ENCODE measurements around the gene SNX6. TPM values are rescaled to one million over a fixed set of nuclear protein-coding genes. Genes with fewer than 3 reads are reported as not detected.
A peak's percentile ranks its signal among the peaks of the same experiment; 100 is the strongest.

The SNX6 gene
- total RNA-seq (10 to 100 TPM; 71.3 to 73.6 TPM), polyA plus RNA-seq (ENCODE audit: insufficient read length in 6 of 6) (100 to 1,000 TPM in 5 of 6 donors, 10 to 100 TPM in 1; 96.9 to 123 (median 111) TPM)
- long read RNA-seq, donor 1, transcript SNX6-201 (14 exons, 2,001 nt) = major isoform, 32 of 78 reads
- long read RNA-seq, donor 1, partial matches to known transcripts = 41 of 78 reads
- long read RNA-seq, donor 1, other reads (novel, unspliced or antisense) = 0 of 78 reads
- long read RNA-seq, donor 2, transcript SNX6-202 (13 exons, 3,398 nt) = minor isoform, 7 of 51 reads
- long read RNA-seq, donor 2, transcript SNX6-201 (14 exons, 2,001 nt) = major isoform, 19 of 51 reads
- long read RNA-seq, donor 2, partial matches to known transcripts = 24 of 51 reads
- long read RNA-seq, donor 2, other reads (novel, unspliced or antisense) = 0 of 51 reads
- long read RNA-seq, donor 3, transcript SNX6-201 (14 exons, 2,001 nt) = major isoform, 24 of 50 reads
- long read RNA-seq, donor 3, transcript SNX6-202 (13 exons, 3,398 nt) = minor isoform, 6 of 50 reads
- long read RNA-seq, donor 3, partial matches to known transcripts = 17 of 50 reads
- long read RNA-seq, donor 3, other reads (novel, unspliced or antisense) = 0 of 50 reads
- long read RNA-seq, donor 4, transcript SNX6-201 (14 exons, 2,001 nt) = major isoform, 6 of 52 reads
- long read RNA-seq, donor 4, partial matches to known transcripts = 39 of 52 reads
- long read RNA-seq, donor 4, other reads (novel, unspliced or antisense) = 6 of 52 reads
- long read RNA-seq, donor 5, transcript SNX6-202 (13 exons, 3,398 nt) = minor isoform, 14 of 89 reads
- long read RNA-seq, donor 5, transcript SNX6-201 (14 exons, 2,001 nt) = major isoform, 36 of 89 reads
- long read RNA-seq, donor 5, partial matches to known transcripts = 38 of 89 reads
- long read RNA-seq, donor 5, other reads (novel, unspliced or antisense) = 0 of 89 reads
- long read RNA-seq, donor 6, transcript SNX6-201 (14 exons, 2,001 nt) = major isoform, 33 of 59 reads
- long read RNA-seq, donor 6, transcript SNX6-202 (13 exons, 3,398 nt) = minor isoform, 12 of 59 reads
- long read RNA-seq, donor 6, partial matches to known transcripts = 8 of 59 reads
- long read RNA-seq, donor 6, other reads (novel, unspliced or antisense) = 5 of 59 reads
- long read RNA-seq, donor 7, transcript SNX6-201 (14 exons, 2,001 nt) = major isoform, 17 of 20 reads
- long read RNA-seq, donor 7, partial matches to known transcripts = 0 of 20 reads
- long read RNA-seq, donor 7, other reads (novel, unspliced or antisense) = 0 of 20 reads
- long read RNA-seq, donor 8, transcript SNX6-202 (13 exons, 3,398 nt) = minor isoform, 5 of 22 reads
- long read RNA-seq, donor 8, transcript SNX6-201 (14 exons, 2,001 nt) = major isoform, 16 of 22 reads
- long read RNA-seq, donor 8, partial matches to known transcripts = 0 of 22 reads
- long read RNA-seq, donor 8, other reads (novel, unspliced or antisense) = 0 of 22 reads
- long read RNA-seq, donor 9 = 0 reads
- long read RNA-seq, donor 10, partial matches to known transcripts = 16 of 21 reads
- long read RNA-seq, donor 10, other reads (novel, unspliced or antisense) = 3 of 21 reads
- long read RNA-seq, donor 11, transcript SNX6-201 (14 exons, 2,001 nt) = major isoform, 17 of 39 reads
- long read RNA-seq, donor 11, transcript SNX6-202 (13 exons, 3,398 nt) = minor isoform, 7 of 39 reads
- long read RNA-seq, donor 11, partial matches to known transcripts = 14 of 39 reads
- long read RNA-seq, donor 11, other reads (novel, unspliced or antisense) = 0 of 39 reads
- long read RNA-seq, donor 12, transcript SNX6-201 (14 exons, 2,001 nt) = major isoform, 17 of 27 reads
- long read RNA-seq, donor 12, transcript SNX6-202 (13 exons, 3,398 nt) = minor isoform, 10 of 27 reads
- long read RNA-seq, donor 12, partial matches to known transcripts = 0 of 27 reads
- long read RNA-seq, donor 12, other reads (novel, unspliced or antisense) = 0 of 27 reads

- intact Hi-C loops (cut with DNase I) = no loop called here
- DNase-seq = peak; percentile 68 to 96 (median 85)
- ATAC-seq = peak; percentile 99
- peaks cover 0 to 13% of the 10 kb centered on the region in 2 donors for H3K36me3 ChIP-seq
- no peaks in the 10 kb centered on the region for H3K9me3 ChIP-seq
- TF ChIP-seq CTCF (IDR thresholded peaks at IDR 0.05) = no peak
- peak within 1 kb of the TSS; percentile 90 to 93 for H3K27ac ChIP-seq
- H3K4me1 ChIP-seq = peaks cover 7 to 38% of the 10 kb centered on the region in 2 donors
- H3K4me3 ChIP-seq = peak within 1 kb of the TSS; percentile 74 to 98
- no peaks in the 10 kb centered on the region for H3K27me3 ChIP-seq
Observed at GRCh38 chr14:34629657-34630529, at the start of gene SNX6. Gene SNX6, minus strand, starts transcription at chr14:34630148. Its CDS starts 32 bp downstream, at chr14:34630116.

- no peak for TF ChIP-seq CTCF (IDR thresholded peaks at IDR 0.05)
- Histone ChIP-seq H3K9me3 (no peaks in the 10 kb centered on the region), H3K4me1 (no peaks in the 10 kb centered on the region), H3K27ac (no peak overlapping the region), H3K4me3 (no peak overlapping the region), H3K36me3 (no peaks in the 10 kb centered on the region), H3K27me3 (no peaks in the 10 kb centered on the region)
- DNase-seq (no peak), ATAC-seq (no peak)
- intact Hi-C loops (cut with DNase I) = no loop called here
Observed at GRCh38 chr14:34678735-34679134, 48.8 kb upstream of the SNX6 start.

- no peaks in the 10 kb centered on the region for H3K36me3 ChIP-seq
- DNase-seq (no peak), ATAC-seq (no peak)
- no peak for TF ChIP-seq CTCF (IDR thresholded peaks at IDR 0.05)
- no peaks in the 10 kb centered on the region for H3K4me1 ChIP-seq
- H3K4me3 ChIP-seq = no peak overlapping the region
- H3K27ac ChIP-seq = no peak overlapping the region
- H3K27me3 ChIP-seq = no peaks in the 10 kb centered on the region
- intact Hi-C loops (cut with DNase I) = no loop called here
- no peaks in the 10 kb centered on the region for H3K9me3 ChIP-seq
Observed at GRCh38 chr14:34678306-34678705, 48.4 kb upstream of the SNX6 start.

Data from left lung (tissue), 14 donors.